ENCODE data around the gene RUFY2.
"Not testable (repeated sequence)": the region's sequence is repeated elsewhere in the genome, so short reads cannot be mapped to it uniquely, and the experiment has no call there.

The RUFY2 gene, protein sequence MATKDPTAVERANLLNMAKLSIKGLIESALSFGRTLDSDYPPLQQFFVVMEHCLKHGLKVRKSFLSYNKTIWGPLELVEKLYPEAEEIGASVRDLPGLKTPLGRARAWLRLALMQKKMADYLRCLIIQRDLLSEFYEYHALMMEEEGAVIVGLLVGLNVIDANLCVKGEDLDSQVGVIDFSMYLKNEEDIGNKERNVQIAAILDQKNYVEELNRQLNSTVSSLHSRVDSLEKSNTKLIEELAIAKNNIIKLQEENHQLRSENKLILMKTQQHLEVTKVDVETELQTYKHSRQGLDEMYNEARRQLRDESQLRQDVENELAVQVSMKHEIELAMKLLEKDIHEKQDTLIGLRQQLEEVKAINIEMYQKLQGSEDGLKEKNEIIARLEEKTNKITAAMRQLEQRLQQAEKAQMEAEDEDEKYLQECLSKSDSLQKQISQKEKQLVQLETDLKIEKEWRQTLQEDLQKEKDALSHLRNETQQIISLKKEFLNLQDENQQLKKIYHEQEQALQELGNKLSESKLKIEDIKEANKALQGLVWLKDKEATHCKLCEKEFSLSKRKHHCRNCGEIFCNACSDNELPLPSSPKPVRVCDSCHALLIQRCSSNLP

DNA sequence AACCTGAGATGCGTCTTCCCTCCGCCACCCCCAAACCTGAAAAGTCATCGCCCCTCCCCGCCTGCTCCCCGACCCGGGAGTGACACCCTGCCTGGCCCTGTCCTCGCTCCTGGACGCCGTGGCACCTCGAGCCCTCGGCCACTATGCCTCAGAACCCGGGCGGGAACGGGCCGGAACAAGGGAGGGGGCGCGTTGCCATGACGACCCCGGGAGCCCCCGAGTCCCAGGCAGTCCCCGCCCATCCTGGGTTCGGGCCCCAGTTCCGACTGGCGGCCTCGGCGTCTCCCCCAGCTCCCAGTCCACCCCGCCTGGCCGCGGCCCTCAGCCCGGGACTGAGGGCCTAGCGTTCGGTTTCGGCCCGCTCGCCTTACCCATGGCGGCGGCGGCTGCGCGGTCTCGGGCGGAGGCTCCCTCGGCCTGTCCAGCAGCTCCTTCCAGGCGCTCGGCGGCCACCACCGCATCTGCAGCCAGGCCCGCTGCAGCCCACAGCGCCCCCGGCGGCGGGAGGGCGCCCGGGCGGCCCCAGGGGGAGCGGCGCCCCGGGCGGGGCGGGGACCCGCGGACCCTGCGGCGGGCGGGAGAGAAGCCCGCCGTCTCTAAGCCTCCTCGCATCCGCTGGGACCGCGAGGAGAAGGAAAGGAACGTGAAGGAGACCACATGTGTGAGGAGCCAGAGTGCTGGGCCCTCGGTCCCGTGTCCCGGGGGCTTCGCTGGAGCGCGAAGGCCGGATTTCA lies at the start of gene RUFY2:
TSS of gene RUFY2 (minus strand) at position 463 of the 734 bp plus-strand sequence. CDS start at position 375, 88 bp downstream.
- Histone ChIP-seq H3K9ac (peak within 1 kb of the TSS; percentile 84), H3K4me2 (peak within 1 kb of the TSS; percentile 78), H3K27ac (peak within 1 kb of the TSS; percentile 48; the same call in 1 of the 2 replicates), H3K4me3 (IDR thresholded peaks at IDR 0.05; ENCODE audit: insufficient read depth, low read depth, low read length) (peak within 1 kb of the TSS; percentile 43), H3K27me3 (ENCODE audit: insufficient read depth, low read depth) (no peaks in the 10 kb centered on the region), H3K36me3 (ENCODE audit: insufficient read depth) (no peaks in the 10 kb centered on the region), H3K4me1 (ENCODE audit: low read depth, poor library complexity, severe bottlenecking) (peaks cover 15% of the 10 kb centered on the region), H3K79me2 (ENCODE audit: insufficient read depth, low read depth) (peaks cover 38% of the 10 kb centered on the region), H4K20me1 (ENCODE audit: insufficient read depth) (no peaks in the 10 kb centered on the region), H2AFZ (ENCODE audit: low read depth) (peak within 1 kb of the TSS; percentile 90)
- TF ChIP-seq CTCF (conservative IDR thresholded peaks at IDR 0.05; ENCODE audit: low read depth, low read length) = no peak

DNA sequence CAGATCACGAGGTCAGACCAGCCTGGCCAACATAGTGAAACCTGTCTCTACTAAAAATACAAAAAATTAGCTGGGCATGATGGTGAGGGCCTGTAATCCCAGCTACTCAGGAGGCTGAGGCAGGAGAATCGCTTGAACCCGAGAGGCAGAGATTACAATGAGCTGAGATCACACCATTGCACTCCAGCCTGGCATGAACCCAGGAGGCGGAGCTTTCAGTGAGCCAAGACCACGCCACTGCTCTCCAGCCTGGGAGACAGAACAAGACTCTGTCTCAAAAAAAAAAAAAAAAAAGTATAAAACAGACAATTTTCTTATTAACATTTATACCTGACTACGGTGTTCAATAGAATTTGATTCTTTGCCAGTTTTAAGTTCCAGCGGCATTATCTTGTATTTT lies 42.6 kb upstream of the RUFY2 start:
- not testable (repeated sequence) for H3K36me3 ChIP-seq (ENCODE audit: insufficient read depth); H3K27me3 ChIP-seq (ENCODE audit: insufficient read depth, low read depth); H3K9ac ChIP-seq; H4K20me1 ChIP-seq (ENCODE audit: insufficient read depth); H3K4me2 ChIP-seq; H3K4me1 ChIP-seq (ENCODE audit: low read depth, poor library complexity, severe bottlenecking); H3K79me2 ChIP-seq (ENCODE audit: insufficient read depth, low read depth); H3K4me3 ChIP-seq (IDR thresholded peaks at IDR 0.05; ENCODE audit: insufficient read depth, low read depth, low read length); H3K27ac ChIP-seq; H2AFZ ChIP-seq (ENCODE audit: low read depth)

DNA sequence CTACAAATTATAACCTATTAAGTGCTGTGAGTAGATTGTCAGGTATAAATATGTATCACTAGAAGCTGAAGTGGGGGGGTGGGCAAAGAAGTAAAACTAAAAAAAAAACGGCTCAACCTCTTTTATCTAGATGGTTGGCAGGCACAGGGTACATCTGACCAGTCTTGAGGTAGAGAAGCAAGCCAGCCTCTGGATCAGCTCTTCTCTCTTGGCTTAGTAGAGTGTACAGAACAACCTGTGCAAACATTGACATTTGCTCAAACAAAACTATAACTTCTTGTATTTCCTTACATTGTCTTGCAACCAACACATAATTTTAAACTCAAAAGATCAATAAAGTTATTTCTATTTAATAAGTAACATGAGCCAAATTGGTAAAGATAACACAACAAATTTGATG lies 39.1 kb upstream of the RUFY2 start:
- Histone ChIP-seq H3K9ac (no peak overlapping the region), H4K20me1 (ENCODE audit: insufficient read depth) (no peaks in the 10 kb centered on the region), H3K4me1 (ENCODE audit: low read depth, poor library complexity, severe bottlenecking) (no peaks in the 10 kb centered on the region), H2AFZ (ENCODE audit: low read depth) (no peak overlapping the region), H3K79me2 (ENCODE audit: insufficient read depth, low read depth) (no peaks in the 10 kb centered on the region), H3K4me2 (no peak overlapping the region), H3K27me3 (ENCODE audit: insufficient read depth, low read depth) (no peaks in the 10 kb centered on the region), H3K27ac (no peak overlapping the region), H3K4me3 (IDR thresholded peaks at IDR 0.05; ENCODE audit: insufficient read depth, low read depth, low read length) (no peak overlapping the region), H3K36me3 (ENCODE audit: insufficient read depth) (no peaks in the 10 kb centered on the region)
- TF ChIP-seq CTCF (conservative IDR thresholded peaks at IDR 0.05; ENCODE audit: low read depth, low read length) = no peak

DNA sequence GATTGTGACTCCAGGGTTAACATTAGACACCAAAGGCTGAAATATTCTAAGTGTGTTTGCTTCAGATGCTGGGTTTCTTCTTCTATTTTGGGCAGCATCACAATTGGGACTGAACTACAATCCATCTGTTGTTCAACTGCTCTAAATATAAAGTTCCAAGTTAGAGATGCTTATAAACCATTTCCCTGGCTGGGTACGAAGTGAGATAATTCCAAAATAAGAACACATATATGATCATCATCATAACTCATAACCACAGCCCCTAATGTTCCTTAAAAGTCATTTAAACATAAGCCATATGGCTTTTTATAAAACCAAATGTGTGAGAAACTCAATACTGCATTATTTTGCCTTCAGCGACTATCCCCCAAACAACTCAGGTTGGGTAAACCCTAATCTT lies 35.9 kb upstream of the RUFY2 start:
- Histone ChIP-seq H3K27me3 (ENCODE audit: insufficient read depth, low read depth) (no peaks in the 10 kb centered on the region), H3K4me3 (IDR thresholded peaks at IDR 0.05; ENCODE audit: insufficient read depth, low read depth, low read length) (no peak overlapping the region), H3K36me3 (ENCODE audit: insufficient read depth) (no peaks in the 10 kb centered on the region), H2AFZ (ENCODE audit: low read depth) (no peak overlapping the region), H4K20me1 (ENCODE audit: insufficient read depth) (no peaks in the 10 kb centered on the region), H3K79me2 (ENCODE audit: insufficient read depth, low read depth) (no peaks in the 10 kb centered on the region), H3K27ac (no peak overlapping the region), H3K4me2 (no peak overlapping the region), H3K4me1 (ENCODE audit: low read depth, poor library complexity, severe bottlenecking) (no peaks in the 10 kb centered on the region), H3K9ac (no peak overlapping the region)
- no peak for TF ChIP-seq CTCF (conservative IDR thresholded peaks at IDR 0.05; ENCODE audit: low read depth, low read length)
